T-helper 1 cell treated with Interleukin-12 subunit alpha and Interleukin-12 subunit beta and Interleukin-4 antibody, amounts not matched to agents 30 ng/mL and 1 ng/mL, for 36 hours (primary cell): ENCODE results near the gene NAALADL2. TPM values are rescaled to one million over a fixed set of nuclear protein-coding genes. Genes with fewer than 3 reads are reported as not detected.
"Not testable (repeated sequence)": the region's sequence is repeated elsewhere in the genome, so short reads cannot be mapped to it uniquely, and the experiment has no call there.

Source experiments
- intact Hi-C: fragments of 100-400 bp; cut with micrococcal nuclease; formaldehyde crosslinking; loops from one replicate; pipeline ENCODE4 v1.15.1; 2024
- total RNA-seq: library from RNA; stranded (reverse); gene quantifications from 2 replicates; pipeline ENCODE4 v1.2.3, GENCODE V29; 2022

The NAALADL2 gene
- total RNA-seq, 1 donor from 2014 or later = not detected

DNA sequence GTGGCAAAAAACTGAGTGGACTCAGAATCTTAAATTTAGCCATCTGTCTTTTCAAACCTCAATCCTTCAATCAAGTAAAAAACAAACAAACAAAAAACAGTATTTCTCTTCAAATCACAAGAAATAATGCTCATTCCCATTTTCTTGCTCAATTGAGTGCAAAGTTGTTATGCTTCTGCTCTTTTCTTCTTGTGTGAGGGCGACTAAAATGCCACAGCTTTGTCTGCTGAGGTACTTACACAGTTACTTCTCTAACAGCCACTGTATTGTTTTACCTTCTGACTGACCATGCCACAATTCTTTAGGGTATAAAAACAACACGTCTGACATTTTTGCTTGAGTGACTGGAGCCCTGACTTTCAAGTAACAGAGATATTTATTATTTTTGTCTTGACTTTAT, 617.4 kb downstream of the NAALADL2 start:
- intact Hi-C loops = no loop called here

DNA sequence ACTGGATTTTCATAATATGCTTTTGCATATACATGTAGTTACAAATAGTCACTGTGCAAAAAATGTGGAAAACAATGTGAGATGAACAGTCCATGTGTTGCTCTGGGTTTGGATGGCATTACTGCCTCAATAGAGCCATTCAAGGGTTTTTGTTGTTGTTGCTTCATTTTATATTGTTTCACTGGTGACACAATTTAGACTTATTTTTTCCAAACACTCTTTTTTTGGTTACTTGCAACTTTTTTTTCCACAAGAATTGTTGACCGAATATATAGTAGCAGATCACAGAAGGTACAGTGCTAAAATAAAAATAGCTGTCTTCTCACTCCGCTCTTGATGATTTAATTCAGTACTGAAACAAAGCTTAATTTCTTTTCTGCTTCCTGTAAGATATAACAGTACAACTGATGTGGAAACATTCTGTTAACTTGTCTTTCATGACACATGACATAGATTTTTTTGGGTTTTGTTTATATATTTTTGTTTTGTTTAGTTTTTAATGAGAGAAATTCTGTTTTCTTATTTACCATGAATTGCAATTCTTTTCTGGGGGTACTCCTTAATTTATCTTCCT, 618.6 kb downstream of the NAALADL2 start:
- intact Hi-C loops = no loop called here

DNA sequence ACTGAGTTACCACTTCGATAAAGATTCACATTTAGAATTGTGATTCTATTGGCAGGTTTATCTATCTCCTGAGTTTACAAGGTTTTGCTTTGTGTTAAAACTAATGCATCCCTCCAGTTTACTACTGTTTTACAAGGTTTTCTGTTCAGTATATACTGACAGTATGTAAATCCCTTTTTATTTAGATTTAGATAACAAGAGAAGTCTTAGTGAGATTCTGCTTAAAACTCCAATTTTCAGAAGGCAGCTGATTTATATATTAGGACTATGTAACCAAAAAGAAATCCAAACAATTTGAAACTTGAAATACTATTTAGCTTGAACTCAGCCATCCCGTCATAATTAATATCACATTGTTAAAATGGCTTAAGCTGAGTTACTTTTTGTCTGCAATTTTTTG, 619.2 kb downstream of the NAALADL2 start:
- intact Hi-C loops = no loop called here

DNA sequence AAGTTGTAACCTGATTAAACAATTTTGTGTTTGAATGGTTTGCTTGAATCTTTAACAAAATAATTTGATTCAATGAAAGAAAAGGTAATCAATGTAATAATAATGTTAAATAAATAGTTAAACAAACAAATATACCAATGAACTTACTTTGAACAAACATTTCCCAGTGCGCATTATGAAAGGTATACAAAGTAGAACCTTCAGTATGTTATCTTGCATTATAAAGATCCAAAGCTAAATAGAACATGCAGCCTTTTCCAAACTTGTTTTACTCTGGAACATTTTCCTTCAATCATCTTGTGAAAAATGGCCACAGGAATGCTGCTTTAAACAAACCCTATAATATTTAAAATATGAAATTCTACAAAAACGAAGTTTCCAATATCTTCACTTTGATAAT, 620.0 kb downstream of the NAALADL2 start:
- intact Hi-C loops = no loop called here

DNA sequence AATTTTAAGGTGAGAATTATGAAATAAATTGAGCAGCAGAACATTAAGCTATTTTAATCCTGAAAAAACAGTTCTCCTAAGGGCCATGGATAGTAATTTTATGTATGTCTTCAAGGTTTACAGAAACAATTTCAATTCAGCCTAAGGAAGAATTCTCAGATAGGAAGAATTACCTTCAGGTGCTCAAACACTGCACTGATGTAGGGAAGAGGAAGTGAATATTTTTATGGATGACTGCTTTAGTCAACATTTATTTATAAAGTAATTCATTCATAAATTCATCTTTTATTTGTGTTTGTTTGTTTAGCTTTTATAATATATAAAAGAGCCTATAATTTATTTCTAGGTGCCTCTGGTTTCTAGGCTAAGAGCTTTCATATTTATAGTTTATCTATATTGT, 620.7 kb downstream of the NAALADL2 start:
- intact Hi-C loops = no loop called here

DNA sequence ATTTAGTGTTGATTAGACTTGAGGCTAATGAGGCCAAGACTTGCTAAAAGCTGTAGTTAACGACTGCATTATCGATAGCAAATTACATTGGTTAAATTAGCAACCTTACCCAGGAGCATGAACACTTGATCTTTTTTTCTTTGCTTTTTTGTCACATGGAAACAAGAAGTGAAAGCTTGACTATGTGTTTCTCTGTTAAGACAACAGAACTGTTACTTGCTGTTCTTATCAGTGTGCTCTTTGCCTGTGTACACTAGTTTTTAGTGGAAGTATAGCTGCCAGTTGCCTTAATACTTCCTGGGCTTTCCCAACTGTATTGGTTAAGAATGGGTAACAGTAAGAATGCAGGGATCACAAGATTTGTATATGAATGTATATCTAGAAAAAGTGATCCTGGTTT, 625.5 kb downstream of the NAALADL2 start:
- intact Hi-C loops = no loop called here

DNA sequence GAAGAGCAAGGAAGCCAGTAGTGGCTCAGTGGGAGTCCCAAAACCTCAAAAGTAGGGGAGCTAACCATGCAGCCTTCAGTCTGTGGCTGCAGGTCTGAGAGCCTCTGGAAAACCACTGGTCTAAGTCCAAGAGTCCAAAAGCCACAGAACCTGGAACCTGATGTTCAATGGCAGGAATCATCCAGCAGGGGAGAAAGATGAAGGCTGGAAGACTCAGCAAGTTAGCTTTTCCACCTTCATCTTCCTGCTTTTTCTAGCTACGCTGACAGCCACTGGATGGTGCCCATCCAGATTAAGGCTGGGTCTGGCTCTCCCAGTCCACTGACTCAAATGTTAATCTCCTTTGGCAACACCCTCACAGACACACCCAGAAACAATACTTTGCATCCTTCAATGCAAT, 626.3 kb downstream of the NAALADL2 start:
- intact Hi-C loops = no loop called here

DNA sequence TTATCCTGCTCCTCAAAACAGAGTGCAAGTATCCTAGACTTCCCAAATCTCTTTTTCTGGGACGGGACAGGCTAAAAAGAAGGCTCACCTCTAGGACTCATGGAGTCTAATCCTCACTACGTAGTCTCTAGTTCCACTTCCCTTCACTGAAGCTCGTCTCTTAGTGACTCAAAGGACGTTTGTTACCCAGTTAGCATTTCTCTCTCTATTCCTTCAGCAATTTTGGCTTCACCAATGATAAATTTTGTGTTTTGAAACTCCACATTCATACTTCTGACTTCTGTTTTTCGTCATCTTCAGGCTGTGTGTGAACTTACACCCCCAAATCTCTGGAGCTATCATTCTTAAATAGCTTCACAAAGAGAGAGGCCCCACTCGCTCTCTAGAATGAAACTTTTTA, 627.1 kb downstream of the NAALADL2 start:
- intact Hi-C loops = no loop called here

DNA sequence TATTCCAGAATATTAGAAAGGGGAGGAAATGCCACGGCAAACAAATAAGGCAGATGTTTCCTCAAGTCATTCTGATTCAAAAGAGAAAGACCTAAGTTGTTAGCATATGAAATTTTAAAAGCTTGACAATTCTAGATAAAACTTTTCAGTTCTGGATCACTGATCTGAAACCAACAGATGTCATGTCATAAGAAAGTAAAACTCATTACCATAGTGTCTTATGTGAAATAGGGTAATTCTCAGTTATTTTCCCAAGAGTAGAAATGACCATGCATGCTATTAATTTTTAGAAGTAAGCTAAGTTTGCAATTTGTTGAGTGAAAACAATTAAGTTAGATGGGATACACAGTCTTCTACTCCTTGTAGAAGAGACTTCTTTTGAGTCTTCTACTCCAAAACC, 630.3 kb downstream of the NAALADL2 start:
- intact Hi-C loops = no loop called here

DNA sequence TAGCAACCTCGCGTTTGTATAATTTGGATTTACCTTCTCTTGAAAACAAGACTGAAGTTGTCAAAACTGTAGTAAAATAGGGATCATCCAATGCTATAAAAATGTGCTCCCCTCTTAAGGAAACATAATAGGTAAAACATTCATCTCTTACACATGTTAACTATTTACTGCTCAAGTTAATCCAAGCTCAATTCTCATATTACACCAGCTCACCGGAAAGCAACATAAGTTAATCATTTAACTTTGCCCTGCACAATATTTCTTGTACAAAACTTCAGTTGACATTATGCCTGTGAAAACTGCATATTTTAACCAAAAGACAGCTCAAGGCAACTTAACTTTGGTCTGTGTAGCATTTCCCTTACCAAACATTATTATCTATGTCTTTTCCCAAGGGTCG, 634.2 kb downstream of the NAALADL2 start:
- intact Hi-C loops = no loop called here

DNA sequence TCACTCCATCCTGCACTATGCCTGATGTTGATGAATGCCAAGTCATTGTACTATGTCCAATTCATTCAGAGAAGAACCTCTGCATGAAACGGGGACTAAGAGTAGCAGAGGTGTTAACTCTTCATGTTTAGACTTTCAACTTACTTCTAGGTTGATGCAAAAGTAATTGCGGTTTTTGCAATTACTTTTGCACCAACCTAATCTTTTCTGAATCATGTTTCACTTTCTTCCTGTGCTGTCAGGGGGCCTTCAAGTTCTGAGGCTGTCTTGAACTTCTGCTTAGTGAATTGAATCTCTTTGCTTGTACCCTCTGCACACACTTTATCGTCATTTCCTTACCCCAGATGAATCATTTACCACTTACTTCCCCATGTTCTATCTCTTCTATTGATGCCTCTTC, 636.2 kb downstream of the NAALADL2 start:
- intact Hi-C loops = no loop called here

DNA sequence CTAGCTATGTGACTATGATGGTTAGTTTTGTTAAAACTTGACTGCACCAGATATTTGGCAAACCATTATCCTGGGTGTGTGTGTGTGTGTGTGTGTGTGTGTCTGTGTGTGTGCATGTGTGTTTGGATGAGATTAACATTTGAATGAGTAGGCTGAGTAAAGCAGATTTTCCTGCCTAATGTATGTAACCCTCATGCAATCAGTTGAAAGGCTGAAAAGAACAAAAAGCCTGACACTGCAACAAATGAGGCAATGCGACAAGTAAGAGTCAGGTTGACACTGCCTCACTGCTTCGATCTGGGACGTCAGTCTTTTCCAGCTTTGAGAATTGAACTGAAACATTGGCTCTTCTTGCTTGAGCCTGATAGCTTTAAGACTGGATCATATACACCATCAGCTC, 643.0 kb downstream of the NAALADL2 start:
- intact Hi-C loops = no loop called here

DNA sequence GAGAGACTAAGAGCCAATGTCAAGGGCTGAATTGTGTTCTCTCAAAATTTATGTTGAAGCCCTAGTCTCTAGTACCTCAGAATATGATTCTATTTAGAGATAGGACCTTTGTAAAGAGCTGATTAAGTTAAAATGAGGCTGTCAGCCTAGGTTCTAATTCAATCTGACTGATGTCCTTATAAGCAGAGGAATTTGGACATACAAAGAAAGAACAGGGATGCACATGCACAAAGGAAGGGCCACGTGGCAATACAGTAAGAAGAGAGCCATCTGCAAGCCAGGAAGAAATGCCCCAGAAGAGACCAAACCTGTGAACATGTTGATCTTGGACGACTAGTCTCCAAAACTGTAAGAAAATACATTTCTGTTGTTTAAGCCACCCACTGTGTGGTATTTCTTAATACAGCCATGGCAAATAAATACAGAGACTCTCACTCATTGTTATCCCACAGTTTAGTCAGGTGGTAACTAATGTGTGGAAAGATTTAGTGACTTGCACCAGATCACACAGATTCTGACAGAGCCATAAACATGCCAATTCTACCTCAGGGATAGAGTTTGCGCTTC, 652.2 kb downstream of the NAALADL2 start:
- intact Hi-C loops = no loop called here

DNA sequence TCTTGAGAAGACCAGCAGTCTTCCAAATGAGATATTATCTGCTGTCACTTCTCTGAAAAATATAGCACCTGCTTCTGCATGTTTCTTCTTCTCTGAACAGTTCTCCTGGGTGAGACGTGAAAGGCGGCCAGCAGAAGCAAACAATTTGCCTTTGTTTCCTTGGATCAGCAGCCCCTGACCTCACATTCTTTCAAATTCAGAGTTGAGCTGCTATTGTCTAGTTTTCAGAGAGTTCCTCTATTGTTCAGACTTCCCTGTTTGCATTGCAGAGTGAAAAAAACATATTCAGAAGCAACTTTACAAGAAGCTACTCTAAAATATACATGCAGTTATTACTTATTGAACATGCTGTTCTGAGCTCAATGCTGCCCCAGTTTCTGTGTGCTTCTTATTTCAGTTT, 653.6 kb downstream of the NAALADL2 start:
- intact Hi-C loops = no loop called here

DNA sequence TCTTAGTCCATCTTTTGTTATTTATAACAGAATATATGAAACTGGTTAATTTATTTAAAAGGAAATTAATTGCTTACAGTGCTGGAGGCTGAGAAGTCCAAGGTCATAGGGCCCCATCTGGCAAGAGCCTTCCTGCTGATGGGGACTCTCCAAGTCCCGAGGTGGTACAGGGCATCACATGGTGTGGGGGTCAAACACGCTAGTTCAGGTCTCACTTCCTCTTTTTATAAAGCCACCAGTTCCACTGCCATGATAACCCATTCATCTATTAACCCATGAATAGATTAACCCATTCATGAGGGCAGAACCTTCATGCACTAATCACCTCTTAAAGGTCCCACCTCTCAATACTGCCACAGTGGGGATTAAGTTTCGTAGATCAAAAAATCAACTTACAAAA, 659.3 kb downstream of the NAALADL2 start:
- intact Hi-C loops = no loop called here

DNA sequence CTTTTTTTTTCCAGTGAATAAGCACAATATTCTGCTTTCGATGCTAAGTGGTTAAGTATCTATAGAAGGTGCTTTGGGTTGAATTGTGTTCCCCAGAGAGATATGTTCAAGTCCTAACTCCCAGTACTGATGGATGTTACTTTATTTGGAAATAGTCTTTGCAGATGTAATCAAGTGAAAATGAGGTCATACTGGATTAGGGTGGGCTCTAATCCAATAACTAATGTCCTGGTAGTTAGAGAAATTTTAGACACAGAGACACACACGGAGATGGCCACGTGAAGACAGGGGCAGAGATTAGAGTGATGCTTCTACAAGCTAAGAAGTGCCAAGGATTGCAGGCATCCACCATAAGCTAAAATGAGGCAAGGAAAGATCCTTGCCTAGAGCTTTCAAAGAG, 662.3 kb downstream of the NAALADL2 start:
- intact Hi-C loops = no loop called here

DNA sequence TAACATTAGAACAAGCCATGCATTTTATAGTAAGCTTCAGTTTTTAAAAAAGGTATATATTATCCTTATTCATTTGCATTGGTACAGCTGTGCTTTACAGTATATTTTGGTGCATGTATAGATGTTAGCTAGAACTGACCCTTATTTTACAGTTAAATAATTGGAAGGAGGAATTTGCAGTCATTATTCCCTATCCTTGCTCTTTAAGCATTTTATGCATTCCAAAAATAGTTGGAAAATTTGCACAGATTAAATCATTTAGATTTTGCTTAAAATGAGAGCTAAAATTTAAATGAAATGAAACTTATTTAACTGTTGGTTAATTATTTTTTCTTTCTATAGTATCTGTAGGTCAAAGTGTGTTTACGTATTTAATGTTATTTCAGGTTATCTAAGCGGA, 667.1 kb downstream of the NAALADL2 start:
- intact Hi-C loops = no loop called here

DNA sequence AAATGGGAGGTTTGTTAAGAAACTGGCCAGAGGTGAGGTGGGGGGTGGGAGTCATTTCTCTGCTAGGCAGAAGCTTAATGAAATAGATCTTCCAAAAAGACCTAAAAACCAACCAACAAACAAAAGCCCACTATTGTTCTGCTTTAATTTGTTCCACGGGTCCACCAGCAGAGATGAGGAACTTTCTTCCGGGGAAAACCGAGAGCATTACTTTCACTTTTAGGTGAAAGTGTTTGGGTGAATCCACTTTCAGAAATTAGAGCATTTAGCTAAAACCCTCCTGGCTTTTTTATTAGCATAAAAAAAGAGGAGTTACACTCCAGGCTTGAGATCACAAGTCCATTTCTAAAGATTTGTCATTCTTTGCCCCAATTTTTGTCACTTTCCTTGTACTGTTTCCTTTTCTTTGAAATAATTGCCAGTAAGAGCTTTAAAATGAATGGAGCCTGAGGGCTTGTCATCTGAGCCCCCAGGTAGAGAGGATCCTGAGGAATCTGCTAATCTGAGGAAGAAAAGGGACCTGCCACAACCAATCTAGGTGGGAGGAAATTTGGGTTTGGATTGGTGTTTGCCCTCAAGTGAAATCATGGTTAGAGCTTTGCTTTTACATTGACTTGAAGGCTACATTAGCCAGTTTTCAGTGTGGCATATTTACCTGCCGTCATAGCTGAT, 667.6 kb downstream of the NAALADL2 start:
- intact Hi-C loops = no loop called here

DNA sequence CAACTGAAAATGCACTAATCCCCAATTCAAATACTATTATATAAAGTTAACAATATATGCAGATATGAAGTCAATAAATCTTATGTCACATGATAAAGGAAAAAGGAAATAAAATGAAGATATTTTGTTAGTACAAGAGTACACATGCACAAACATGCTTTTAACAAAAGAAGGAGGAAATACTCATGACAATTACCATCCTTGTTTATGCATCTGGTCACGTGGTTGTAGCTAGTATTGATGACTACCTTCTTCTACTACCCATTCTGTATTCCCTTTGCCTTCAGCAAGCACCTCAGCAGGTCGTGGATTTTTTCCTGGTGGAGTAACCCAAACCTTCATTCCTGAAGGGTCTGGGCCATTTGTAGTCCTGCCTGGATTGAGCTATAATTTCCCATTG, 669.6 kb downstream of the NAALADL2 start:
- intact Hi-C loops = not testable (repeated sequence)

DNA sequence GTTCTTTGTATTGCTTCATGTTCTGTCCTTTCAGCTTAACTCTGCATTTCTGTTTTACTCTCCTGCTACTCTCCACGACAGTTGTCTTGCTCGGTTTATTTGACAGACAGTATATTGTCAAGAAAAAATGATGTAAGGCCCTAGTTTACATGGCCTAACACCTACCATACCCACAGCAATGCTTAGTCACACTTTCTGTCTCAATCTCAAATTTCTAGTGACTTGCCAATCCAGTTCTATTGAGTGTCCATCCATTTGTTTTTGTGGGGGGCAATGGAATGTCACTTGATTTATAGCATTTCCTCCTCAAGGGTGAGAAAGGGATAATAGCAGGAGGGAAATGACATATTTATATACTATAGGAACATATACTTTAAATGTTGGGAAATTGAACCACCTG, 676.2 kb downstream of the NAALADL2 start:
- intact Hi-C loops = no loop called here

DNA sequence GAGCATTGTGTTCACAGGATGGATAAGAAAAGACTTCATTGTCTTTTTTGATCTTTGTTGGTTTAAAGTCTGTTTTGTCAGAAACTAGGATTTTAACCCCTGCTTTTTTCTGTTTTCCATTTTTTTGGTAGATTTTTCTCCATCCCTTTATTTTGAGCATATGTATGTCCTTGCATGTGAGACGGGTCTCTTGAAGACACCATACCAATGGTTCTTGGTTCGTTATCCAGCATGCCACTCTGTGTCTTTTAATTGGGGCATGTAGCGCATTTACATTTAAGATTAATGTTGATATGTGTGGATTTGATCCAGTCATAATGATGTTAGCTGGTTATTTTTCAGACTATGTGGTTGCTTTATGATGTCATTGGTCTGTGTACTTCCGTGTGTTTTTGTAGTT, 687.0 kb downstream of the NAALADL2 start:
- intact Hi-C loops = no loop called here

DNA sequence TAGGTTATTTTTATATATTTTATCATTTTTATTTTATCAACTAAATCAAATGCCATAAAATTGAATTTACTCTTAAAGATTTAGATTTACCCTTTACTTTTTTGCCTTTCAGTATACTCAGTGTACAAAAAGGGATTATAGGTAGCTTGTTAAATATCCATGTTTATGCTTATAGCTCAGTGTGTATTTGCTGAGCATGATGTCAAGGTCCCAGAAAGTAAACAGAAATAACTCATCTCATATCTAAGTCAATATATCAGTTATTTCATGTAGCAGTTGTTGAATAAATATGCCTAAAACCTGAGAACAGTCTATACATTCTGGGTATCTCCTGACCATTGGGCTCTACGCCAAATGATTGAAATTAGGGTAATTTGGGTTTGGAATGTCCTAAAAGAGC, 693.8 kb downstream of the NAALADL2 start:
- intact Hi-C loops = no loop called here

DNA sequence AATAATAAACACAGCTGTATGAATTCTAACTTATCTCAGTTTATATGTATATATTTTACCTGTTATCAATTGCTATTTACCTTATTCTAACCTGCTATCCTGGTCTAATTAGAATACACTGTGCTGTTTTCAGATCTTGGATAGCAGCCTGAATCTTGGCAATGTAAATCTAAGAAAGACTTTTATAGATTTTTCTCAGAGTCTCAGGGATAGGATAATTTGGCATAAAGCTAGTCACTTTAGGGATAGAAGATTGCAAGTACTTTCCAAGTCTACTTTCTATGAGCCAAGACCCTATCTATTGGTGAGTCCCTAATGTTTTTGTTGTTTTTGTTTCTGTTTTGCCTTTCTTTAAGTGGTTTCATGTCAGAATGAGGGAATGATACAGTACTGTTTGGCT, 695.7 kb downstream of the NAALADL2 start:
- intact Hi-C loops = no loop called here
